ACHN (cell line): ENCODE data around the gene ASH1L.
"Not testable (repeated sequence)": the region's sequence is repeated elsewhere in the genome, so short reads cannot be mapped to it uniquely, and the experiment has no call there.

ENCODE experiments used
- DNase-seq: peaks from one replicate; pipeline ENCODE4 v3.0.0-alpha.2; 2015
- in situ Hi-C: cut with HindIII; loops from 2 replicates; pipeline ENCODE4 v1.10.0; 2017; ENCODE audit warnings: low sequenced_read_pairs, low pct_ligation_motif_present, low pct_unique_long_range_greater_than_20kb

The ASH1L gene

DNA sequence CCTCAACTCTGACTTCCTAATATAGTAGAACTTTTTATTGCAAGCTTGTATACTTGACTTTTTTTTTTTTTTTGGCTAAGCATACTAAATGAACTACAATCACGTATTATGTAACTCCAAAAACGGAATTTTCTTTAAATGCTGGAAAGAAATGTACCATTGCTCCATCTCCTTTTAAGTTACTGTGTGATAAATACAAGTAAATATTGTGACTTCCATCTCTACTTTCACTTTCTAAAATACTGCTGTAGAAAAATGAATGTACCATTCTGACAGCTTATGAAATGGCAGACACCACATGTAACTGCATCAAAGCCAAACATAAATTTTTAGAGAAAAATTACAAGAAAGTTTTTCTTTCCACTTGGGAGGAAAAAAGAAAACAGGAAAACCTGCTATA, 54.7 kb downstream of the ASH1L start:
- in situ Hi-C loops = no loop called here
- no peak for DNase-seq

DNA sequence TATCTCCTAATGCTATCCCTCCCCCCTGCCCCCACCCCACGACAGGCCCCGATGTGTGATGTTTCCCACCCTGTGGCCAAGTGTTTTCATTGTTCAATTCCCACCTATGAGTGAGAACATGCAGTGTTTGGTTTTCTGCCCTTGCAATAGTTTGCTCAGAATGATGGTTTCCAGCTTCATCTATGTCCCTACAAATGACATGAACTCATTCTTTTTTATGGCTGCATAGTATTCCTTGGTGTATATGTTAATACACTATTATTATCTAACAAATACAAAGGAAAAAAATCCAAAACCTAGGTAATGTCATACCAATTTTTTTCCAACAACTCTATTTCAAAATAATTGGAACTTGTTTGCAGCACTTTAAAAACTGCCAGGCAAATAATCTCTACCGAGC, 56.6 kb downstream of the ASH1L start:
- DNase-seq, in situ Hi-C loops: not testable (repeated sequence)

DNA sequence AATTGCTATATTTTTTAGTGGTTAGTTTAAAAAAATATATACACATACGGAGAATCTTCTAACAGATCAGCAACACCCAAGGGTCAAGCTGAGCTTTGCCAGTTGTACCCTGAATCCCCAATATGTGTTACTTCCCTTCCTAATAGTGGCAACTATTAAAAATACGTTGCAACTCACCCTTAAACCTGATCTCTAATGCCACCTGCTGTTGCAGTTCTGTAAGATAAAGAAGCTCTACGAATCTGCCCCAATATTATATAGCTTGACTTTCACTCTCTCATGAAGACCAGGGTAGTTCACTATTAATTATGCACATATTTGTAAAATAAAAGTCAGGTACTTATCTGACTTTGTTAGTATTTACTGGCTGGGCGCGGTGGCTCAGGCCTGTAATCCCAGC, 58.4 kb downstream of the ASH1L start:
- peak; percentile 73 for DNase-seq
- in situ Hi-C loops = no loop called here

DNA sequence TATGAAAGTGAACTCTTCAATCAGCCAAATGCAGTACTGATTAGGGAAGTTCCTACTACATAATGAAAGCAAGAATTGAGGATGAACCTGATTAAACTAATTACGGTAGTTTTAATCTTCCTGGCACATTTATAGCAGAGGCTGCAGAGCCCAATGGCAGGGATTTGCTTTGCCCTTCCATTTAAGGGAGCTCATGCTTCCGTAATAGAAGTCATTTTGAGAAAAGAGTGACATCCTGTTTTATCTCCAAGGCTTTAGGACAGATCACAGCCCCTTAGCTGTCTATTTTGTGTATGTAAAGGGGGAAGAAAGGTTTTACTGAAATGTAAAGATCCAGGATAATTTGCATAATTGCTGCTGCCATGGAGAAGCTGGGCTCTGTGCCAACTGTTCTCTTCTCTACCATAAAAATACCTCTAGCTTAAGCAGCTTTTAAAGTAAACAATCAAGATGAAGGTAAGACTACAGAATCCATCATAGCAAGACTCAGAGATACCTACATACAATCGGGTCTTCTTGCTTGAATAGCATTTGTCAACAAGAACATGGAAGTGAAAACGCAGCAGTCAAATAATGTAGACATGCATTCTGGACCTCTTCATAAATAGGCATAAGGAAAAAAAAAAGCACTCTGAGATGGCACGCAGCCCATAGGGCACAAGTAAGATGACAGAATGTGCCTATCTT, 62.5 kb downstream of the ASH1L start:
- DNase-seq = no peak

DNA sequence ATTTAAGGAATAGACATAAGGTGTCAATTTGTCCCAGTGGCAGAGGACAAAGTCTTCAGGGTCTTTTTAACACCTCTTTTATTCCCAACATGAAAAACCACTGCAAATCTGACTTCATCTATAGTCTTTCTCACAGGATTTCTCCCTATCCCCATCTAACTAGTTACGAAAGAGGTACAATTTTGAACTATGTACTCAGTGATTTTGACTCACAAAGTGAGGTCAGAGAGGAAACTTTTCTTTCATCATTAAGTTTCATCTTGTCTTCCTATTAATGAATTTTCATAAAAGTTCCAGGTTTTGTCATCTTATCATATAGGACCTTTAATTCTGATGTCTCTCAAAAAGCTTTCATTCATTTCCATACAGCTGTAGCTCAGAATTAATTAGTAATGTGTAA, 63.3 kb downstream of the ASH1L start:
- in situ Hi-C loops = no loop called here
- DNase-seq = no peak

More for the DNA sequence above, 62.5 kb downstream of the ASH1L start:
- in situ Hi-C loops = no loop called here

DNA sequence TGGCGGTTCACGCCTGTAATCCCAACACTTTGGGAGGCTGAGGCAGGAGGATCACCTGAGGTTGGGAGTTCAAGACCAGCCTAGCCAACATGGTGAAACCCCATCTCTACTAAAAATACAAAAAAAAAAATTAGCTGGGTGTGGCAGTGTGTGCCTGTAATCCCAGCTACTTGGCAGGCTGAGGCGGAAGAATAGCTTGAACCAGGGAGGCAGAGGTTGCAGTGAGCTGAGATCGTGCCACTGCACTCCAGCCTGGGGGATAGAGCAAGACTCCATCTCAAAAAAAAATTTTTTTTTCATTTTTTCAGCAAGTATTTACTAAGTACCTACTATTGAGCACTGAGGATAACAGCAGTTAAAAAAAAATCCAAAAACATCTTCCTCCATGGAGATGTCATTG, 69.0 kb downstream of the ASH1L start:
- DNase-seq, in situ Hi-C loops: not testable (repeated sequence)

DNA sequence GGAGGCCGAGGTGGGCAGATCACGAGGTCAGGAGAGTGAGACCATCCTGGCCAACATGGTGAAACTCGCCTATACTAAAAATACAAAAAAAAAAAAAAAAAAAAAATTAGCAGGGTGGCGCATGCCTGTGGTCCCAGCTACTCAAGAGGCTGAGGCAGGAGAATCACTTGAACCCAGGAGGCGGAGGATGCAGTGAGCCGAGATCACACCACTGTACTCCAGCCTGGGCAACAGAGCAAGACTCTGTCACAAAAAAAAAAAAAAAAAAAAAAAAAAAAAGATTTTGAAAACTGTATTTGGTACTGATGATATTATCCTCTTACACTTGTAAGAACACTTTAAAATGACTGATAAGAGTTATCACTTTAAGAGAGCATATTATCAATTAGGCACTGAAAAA, 74.2 kb downstream of the ASH1L start:
- DNase-seq, in situ Hi-C loops: not testable (repeated sequence)

DNA sequence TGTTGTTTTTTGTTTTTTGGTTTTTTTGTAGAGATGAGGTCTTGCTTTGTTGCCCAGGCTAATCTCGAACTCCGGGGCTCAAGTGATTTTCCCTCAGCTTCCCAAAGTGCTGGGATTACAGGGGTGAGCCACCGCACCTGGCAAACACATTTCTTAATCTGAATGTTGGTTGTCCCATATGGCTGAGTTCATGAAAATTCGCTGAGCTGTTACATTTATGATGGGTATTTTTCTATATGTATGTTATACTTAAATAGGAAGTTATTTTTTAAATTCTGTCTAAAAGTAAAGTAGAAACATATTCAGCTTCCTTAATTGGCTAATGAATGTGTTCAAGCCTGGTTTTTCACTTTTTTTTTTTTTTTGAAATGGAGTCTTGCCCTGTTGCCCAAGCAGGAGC, 75.1 kb downstream of the ASH1L start:
- DNase-seq = no peak
- in situ Hi-C loops = no loop called here

DNA sequence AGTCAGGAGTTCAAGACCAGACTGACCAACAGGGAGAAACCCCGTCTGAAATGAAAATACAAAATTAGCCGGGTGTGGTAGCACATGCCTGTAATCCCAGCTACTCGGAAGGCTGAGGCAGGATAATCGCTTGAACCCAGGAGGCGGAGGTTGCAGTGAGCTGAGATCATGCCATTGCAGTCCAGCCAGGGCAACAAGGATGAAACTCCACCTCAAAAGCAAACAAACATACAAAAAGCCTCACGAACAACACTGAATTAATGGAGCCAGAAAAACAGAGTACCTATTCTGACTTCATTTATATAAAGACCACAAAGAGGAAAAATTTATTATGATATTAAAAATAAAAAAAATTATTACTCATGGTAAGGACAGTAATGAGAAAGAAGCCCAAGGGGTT, 75.7 kb downstream of the ASH1L start:
- in situ Hi-C loops, DNase-seq: not testable (repeated sequence)

DNA sequence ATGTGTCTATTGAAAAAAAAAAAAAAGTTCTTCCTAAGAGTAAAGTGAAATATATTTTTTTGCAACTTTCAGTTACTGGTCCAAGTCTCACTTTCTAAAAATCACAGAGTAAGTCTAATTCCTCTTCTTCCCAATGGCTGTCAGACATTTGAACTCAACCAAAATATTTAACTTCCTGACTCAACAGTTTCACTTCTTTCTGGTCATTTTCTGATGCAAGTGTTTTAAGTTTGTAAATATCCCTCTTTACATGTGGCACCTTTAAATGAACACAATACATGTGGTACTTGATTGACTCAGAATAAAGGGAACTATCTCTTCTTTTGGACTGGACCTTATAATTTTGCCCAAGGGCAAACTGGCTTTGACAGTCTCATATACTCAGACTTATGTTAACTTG, 76.7 kb downstream of the ASH1L start:
- in situ Hi-C loops = no loop called here

DNA sequence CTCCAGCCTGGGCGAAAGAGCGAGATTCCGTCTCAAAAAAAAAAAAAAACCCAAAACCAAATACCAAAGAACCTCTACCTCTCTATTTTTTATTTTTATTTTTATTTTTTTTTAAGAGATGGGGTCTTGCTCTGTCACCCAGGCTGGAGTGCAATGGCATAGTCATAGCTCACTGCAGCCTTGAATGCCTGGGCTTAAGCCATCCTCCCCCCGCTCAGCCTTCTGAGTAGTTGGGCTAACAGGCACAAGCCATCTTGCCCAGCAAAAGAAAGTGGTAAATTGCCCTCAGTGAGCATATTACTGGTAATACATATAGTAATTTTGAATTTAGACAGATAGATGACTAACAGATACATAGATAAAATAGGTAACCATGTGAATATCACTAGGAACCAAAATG, 77.4 kb downstream of the ASH1L start:
- no peak for DNase-seq
- in situ Hi-C loops = no loop called here

More for the DNA sequence above, 76.7 kb downstream of the ASH1L start:
- DNase-seq = no peak

DNA sequence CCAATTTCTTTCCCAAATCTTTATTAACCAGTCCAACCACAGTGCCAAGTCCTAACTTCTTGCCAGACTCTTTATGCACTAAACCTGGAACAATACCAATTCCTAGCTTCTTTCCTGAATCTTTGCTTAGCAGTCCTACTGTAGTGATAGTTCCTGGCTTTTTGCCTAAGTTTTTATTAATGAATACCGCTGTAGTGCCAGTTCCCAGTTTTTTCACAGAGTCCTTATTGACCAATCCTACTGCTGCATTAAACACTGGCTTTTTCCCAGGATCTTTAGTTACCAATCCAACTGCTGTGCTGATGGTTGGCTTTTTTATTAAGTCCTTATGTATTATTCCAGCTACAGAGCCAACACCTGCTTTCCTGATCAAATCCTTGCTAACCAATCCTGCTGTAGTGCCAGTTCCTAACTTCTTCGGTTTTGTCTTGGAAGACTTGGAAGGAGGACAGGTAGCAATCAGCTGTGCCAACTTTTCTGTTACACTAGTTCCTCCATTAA, 80.8 kb downstream of the ASH1L start:
- no peak for DNase-seq
- in situ Hi-C loops = no loop called here

DNA sequence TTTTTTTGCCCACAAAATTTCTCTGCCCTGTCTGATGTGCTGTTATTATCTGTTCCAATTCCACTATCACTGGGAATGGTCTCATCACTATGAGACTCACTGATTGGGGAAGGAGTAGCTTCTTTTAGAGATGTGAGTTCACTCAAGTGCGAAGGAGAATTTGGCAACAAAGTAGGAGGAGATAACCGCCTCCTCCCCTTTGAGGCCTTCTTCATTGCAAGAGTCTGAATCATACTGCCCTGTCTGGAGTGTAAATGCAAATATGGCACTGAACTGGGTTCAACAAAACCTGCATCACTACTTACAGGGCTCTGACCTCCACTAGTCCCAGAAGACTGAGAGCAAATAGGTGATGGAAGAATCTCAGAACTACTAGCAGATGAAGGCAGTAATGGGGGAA, 83.4 kb downstream of the ASH1L start:
- peak; percentile 47 for DNase-seq
- in situ Hi-C loops = no loop called here

DNA sequence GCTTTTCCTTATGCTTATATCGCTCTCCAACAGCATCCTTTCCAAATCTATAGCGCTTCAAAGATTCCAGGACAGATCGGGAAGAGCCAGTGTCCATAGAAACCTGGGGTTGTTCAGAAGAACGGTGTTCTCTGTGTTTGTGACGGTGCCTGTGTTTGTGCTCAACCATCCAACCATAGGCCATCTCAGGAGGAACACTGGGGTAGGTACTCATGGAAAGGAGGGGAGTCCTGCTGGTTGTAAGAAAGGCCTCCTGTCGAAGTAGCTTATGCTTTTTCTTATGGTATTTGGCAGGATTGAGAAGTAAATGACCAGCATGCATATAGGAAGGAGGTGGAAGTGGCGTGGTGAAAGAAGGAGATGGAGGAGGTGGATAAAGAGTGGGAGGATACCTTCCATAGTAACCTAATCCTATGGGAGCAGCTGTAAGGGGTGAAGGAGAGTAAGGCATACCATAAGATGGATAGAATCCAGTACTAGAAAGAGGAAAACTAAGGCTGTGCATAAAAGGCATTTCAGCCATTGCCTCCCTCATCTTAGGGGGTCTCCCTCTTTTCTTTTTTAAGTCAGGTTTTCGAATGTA, 84.2 kb downstream of the ASH1L start:
- in situ Hi-C loops = no loop called here
- no peak for DNase-seq

DNA sequence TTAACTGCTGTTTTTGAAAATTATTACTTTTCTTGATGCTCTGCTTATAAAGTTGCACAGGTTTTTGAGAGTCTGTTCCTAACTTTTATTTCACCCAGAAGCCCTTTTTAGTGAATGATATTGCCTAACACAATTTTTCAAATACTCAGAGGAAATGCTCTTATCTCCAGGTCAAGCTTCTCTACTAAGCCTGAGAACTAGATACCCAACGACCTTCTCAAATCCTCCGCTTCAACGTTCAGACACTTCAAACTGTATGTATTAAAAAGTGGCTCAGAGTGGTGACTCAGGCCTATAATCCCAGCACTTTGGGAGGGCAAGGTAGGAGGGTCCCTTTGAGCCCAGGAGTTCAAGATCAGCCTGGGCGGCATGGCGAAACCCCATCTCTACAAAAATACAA, 88.5 kb downstream of the ASH1L start:
- in situ Hi-C loops = no loop called here

DNA sequence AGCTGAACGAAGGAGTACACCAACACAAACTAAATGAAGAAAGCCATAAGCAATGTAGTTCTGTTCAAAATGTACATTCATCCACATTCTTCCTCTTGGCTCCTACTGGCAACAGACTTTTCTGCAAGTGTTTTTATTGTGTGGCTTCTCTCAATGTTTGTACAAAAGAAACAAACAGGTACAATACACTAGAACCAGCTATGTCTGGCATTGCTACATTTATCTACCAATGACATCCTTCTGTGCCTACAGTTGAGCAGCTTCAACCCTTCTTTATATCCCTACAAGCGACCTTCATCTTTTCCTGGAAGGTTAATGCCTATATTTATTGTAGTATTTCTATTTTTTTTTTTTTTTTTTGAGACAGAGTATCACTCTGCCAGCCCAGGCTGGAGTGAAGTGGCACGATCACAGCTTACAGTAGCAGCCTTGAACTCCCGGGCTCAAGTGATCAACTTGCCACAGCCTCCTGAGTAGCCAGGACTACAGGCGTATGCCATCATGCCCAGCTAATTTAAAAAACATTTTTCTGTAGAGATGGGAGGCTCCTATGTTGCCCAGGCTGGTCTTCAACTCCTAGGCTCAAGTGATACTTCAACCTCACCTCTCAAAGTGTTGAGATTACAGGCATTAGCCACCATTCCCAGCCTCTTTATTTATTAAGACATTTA, 89.3 kb downstream of the ASH1L start:
- in situ Hi-C loops = no loop called here
- DNase-seq = no peak

More for the DNA sequence above, 88.5 kb downstream of the ASH1L start:
- DNase-seq = no peak

DNA sequence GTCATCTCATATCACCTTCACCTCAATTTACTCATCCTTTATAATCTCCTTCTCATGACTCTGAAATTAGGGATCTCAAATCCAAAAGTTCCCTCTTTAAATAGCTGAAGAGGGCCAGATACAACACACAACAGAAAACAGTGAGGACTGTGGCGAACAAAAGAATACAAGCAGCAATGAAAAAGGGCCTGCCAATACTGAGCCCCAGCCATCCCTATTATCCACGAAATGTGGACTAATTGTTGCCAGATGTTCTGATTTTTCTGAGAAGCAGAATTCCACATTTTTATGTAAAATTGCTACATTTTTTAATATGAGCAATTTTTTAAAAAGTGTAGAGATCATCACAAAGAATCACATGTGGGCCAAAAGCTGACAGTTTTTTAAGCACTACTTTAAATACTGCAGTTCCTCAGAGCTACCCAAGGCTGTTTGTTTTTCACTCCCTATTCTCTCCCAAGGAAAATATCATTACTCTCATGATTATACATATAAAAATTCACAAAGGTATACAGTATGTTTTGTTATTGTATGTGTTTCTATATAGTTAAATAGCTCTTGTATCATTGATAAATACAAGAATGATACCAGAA, 90.0 kb downstream of the ASH1L start:
- in situ Hi-C loops = no loop called here
- no peak for DNase-seq

DNA sequence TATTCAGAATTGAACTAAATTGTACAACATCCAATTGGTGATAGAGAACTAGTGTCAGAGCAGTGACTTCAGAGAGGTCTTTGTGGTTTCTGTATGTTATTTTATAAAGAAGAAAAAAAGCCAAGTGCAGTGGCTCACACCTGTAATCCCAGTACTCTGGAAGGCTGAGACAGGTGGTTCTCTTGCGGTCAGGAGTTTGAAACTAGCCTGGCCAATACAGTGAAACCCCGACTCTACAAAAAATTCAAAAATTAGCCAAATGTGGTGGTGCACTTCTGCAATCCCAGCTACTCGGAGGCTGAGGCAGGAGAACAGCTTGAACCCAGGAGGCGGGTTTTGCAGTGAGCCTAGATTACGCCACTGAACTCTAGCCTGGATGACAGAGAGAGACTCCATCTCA, 90.7 kb downstream of the ASH1L start:
- in situ Hi-C loops = no loop called here
- DNase-seq = no peak

DNA sequence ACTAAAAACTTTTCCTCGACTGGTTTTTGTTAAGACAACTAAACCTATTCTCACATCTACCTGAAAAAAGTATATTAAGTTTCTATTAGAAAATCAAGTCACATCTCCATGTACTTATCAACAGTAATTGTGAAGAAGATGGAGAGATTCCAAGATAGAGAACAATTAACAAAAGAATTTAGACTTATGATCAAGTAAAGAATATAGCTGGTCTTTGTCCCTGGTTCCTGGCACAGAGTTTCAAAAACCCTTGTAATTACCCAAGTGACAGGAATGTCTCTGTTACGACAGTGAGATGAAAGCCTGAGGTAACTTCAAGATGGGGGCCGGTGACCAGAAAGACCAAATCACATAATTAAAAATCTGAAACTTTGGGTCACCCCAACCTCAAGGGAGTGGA, 91.6 kb downstream of the ASH1L start:
- in situ Hi-C loops = no loop called here
- no peak for DNase-seq
